Gastroesophageal sphincter (tissue), 4 donors: ENCODE measurements around the gene CFAP92. TPM values are rescaled to one million over a fixed set of nuclear protein-coding genes. Genes with fewer than 3 reads are reported as not detected.

ENCODE experiments used
- ATAC-seq: fragments of 150-250 bp; one replicate; pipeline ENCODE4 v1.9.1; 2016; ENCODE audit warnings: mild to moderate bottlenecking, moderate library complexity
- H3K27ac ChIP-seq, 4 donors: fragments of 200-600 bp; sonication (generic) in 3 of 4; 1 replicate in 3 of 4; 2 replicates in 1 of 4; pipeline ENCODE4 v1.5.1; 2016 to 2019
- H3K27me3 ChIP-seq: fragments of 200-600 bp; sonication (generic); one replicate; pipeline ENCODE4 v1.5.1; 2019
- H3K36me3 ChIP-seq, 2 donors: fragments of 200-600 bp; sonication (generic); one replicate each; pipeline ENCODE4 v1.5.1; 2019; ENCODE audit warnings: control low read depth in 1 of 2
- H3K4me1 ChIP-seq, 3 donors: fragments of 200-600 bp; sonication (generic); 1 replicate in 2 of 3; 2 replicates in 1 of 3; pipeline ENCODE4 v1.5.1; 2016 to 2019; ENCODE audit warnings: control low read depth in 2 of 3
- H3K4me3 ChIP-seq, 2 donors: fragments of 200-600 bp; sonication (generic); one replicate each; pipeline ENCODE4 v1.5.1; 2019; ENCODE audit warnings: mild to moderate bottlenecking in 1 of 2, moderate library complexity in 1 of 2
- H3K9me3 ChIP-seq, 3 donors: fragments of 200-600 bp; sonication (generic); one replicate each; pipeline ENCODE4 v1.5.1; 2017 to 2019; ENCODE audit warnings: control low read depth in 2 of 3
- EP300 ChIP-seq: sonication (generic); formaldehyde crosslinking; IDR thresholded peaks from one replicate; pipeline ENCODE4 v1.6.1; 2017; ENCODE audit warnings: antibody characterized with exemption, mild to moderate bottlenecking
- POLR2A ChIP-seq, 2 donors: fragments of 450-650 bp; IDR thresholded peaks; one replicate each; pipeline ENCODE4 v1.6.1; 2017; ENCODE audit warnings: antibody characterized with exemption in 2 of 2, mild to moderate bottlenecking in 2 of 2, moderate library complexity in 1 of 2
- POLR2AphosphoS5 ChIP-seq: sonication (generic); formaldehyde crosslinking; IDR thresholded peaks from one replicate; pipeline ENCODE4 v1.6.1; 2017; ENCODE audit warnings: antibody characterized with exemption
- WGBS, 2 donors: methylation state at CpG; one replicate each; pipeline ENCODE4 v1.1.5; 2018; ENCODE audit warnings: low coverage in 1 of 2; 5-methylcytosine and 5-hydroxymethylcytosine counted together
- total RNA-seq, 4 donors: library from RNA; depleted of rRNA; stranded (reverse); fragments of >200 nt; gene quantifications; one replicate each; pipeline ENCODE4 v1.1.0, GENCODE V29; 2016
- TF ChIP-seq, protein P1 (sequence below), 4 experiments: fragments of 200-600 bp in 2 of 4; fragments of 450-650 bp in 2 of 4; sonication (generic) in 1 of 4; IDR thresholded peaks; one replicate each; pipeline ENCODE4 v1.5.1; 2017 to 2019; ENCODE audit warnings: antibody characterized with exemption in 4 of 4, mild to moderate bottlenecking in 2 of 4, moderate library complexity in 2 of 4

Gene CFAP92
- total RNA-seq, 4 donors from 2014 or later, result 0.96 to 3.3 (median 2.3) TPM

- no peaks in the 10 kb centered on the region for H3K36me3 ChIP-seq
- TF ChIP-seq POLR2A (IDR thresholded peaks at IDR 0.05), result no peak
- TF ChIP-seq POLR2AphosphoS5, result no peak
- TF ChIP-seq EP300, result no peak
- no peak for ATAC-seq
Measured at GRCh38 chr3:128988286-128988685, 5.6 kb downstream of the CFAP92 start.

DNA sequence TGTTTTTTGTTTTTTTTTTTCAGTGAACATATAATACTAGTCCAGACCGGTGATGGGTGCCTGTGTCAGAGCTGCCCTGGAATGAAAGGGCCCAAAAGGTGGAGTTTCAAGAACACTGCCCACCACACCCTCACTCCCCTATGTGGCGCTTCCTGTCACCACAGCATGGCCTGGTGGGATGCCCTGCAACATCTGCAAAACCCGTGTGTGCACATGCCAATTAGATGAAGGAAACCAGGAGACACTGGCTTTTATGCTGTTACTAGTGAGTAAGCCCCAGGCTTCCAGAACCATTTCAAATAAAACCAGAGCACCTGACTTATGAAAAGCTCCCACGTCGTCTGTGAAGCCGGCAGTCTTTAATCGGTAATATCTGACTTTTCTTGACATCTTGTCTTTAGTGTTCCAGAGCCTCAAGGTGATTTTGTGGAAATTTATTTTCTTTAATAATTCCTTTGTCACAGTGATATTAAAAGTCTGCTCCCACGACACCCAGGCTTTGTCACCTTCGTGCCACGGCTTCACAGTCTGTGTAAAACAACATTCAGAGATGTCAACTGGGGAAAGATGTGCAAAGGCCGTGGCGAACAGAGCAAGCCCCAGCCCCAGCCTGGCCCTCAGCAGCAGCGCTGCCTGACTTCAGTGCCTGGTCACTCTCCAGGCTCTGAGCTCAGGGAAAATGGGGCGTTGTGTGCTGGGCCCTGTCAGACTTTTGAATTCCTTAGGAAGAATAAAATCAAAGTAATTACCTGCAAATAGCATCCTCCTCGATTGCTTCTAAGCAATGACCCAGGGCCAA, 6.4 kb downstream of the CFAP92 start:
- 86 to 93% methylated on average over 6 to 10 of the region's 15 CpGs for WGBS, 2 donors
- no peak overlapping the region for H3K4me3 ChIP-seq
- no peaks in the 10 kb centered on the region for H3K4me1 ChIP-seq
- ATAC-seq, result no peak
- H3K36me3 ChIP-seq, result no peaks in the 10 kb centered on the region
- H3K27me3 ChIP-seq, result no peaks in the 10 kb centered on the region
- no peak overlapping the region for H3K27ac ChIP-seq
- H3K9me3 ChIP-seq, result no peaks in the 10 kb centered on the region
- TF ChIP-seq POLR2AphosphoS5 (no peak), EP300 (no peak), POLR2A (IDR thresholded peaks at IDR 0.05) (no peak)
- TF ChIP-seq, protein P1, sequence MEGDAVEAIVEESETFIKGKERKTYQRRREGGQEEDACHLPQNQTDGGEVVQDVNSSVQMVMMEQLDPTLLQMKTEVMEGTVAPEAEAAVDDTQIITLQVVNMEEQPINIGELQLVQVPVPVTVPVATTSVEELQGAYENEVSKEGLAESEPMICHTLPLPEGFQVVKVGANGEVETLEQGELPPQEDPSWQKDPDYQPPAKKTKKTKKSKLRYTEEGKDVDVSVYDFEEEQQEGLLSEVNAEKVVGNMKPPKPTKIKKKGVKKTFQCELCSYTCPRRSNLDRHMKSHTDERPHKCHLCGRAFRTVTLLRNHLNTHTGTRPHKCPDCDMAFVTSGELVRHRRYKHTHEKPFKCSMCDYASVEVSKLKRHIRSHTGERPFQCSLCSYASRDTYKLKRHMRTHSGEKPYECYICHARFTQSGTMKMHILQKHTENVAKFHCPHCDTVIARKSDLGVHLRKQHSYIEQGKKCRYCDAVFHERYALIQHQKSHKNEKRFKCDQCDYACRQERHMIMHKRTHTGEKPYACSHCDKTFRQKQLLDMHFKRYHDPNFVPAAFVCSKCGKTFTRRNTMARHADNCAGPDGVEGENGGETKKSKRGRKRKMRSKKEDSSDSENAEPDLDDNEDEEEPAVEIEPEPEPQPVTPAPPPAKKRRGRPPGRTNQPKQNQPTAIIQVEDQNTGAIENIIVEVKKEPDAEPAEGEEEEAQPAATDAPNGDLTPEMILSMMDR (IDR thresholded peaks at IDR 0.05), result no peak

More at GRCh38 chr3:128988286-128988685, 5.6 kb downstream of the CFAP92 start:
- 83 to 93% methylated on average over 1 to 7 of the region's 8 CpGs for WGBS, 2 donors
- Histone ChIP-seq H3K4me1 (peaks cover 0 to 4% (median 0%) of the 10 kb centered on the region in 3 donors), H3K9me3 (no peaks in the 10 kb centered on the region), H3K27ac (no peak overlapping the region), H3K27me3 (no peaks in the 10 kb centered on the region), H3K4me3 (no peak overlapping the region)

DNA sequence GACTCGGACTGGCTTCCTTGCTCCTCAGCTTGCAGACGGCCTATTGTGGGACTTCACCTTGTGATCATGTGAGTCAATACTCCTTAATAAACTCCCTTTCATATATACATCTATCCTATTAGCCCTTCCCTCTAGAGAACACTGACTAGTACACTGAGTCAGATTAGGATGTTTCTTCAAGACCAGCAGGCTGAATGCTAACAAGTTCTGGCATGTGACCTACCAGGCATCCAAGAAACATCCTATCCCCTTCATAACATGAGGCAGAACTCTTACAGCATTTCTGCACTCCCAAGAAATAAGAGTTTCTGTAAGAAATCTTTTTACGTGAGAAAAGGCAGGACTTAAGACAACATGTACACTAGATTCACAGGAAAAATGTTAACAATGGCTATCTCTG, 9.3 kb downstream of the CFAP92 start:
- TF ChIP-seq POLR2A (IDR thresholded peaks at IDR 0.05) (no peak), POLR2AphosphoS5 (no peak), EP300 (no peak)
- TF ChIP-seq, protein P1 (IDR thresholded peaks at IDR 0.05), result no peak
- Histone ChIP-seq H3K9me3 (no peaks in the 10 kb centered on the region), H3K4me1 (no peaks in the 10 kb centered on the region), H3K27ac (no peak overlapping the region), H3K36me3 (no peaks in the 10 kb centered on the region), H3K4me3 (no peak overlapping the region), H3K27me3 (no peaks in the 10 kb centered on the region)
- no peak for ATAC-seq
- WGBS, 2 donors, result 74 to 86% methylated on average over 3 of the region's 3 CpGs

DNA sequence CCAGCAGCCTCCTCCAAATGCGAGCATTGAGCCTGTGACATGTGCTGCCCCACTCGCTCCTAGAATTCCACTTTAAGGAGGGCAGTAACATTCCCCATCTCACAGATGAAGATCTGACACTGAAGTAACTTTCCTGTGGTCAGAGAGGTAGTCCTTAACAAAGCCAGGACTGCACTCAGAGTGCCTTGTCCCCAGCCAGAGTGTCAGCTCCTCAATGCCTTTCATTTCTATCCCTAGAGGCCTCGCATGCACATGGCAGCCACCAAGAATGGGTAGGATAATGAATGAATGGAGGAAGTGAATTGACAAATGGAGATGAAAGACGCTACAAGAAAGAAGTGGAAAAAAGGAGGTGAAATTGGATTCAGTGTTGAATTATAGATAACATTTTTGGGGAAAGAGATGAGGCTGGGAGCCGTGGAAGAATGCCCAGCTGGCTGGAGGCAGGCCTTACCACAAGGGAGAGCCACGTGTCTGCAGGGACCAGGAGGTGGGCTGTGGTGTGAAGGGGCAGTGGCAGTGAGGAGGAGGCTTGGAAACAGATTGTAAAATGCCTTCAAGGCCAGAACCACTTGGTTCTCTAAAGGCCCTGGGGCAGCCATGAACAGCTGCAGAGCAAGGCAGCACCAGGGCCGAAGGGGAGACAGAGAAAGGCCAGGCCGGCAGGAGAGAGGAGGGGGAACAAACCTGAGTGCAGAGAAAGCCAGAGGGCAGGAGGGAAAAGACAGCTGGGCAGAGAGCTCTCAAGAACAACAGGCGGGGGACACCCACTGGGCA, 10.4 kb downstream of the CFAP92 start:
- no peaks in the 10 kb centered on the region for H3K9me3 ChIP-seq
- H3K36me3 ChIP-seq, result no peaks in the 10 kb centered on the region
- ATAC-seq, result no peak
- H3K27me3 ChIP-seq, result no peaks in the 10 kb centered on the region
- no peak overlapping the region for H3K27ac ChIP-seq
- H3K4me1 ChIP-seq, result no peaks in the 10 kb centered on the region
- TF ChIP-seq POLR2A (IDR thresholded peaks at IDR 0.05) (no peak), POLR2AphosphoS5 (no peak), EP300 (no peak)
- TF ChIP-seq, protein P1 (IDR thresholded peaks at IDR 0.05), result no peak
- no peak overlapping the region for H3K4me3 ChIP-seq
- 82 to 90% methylated on average over 7 to 9 of the region's 9 CpGs for WGBS, 2 donors

DNA sequence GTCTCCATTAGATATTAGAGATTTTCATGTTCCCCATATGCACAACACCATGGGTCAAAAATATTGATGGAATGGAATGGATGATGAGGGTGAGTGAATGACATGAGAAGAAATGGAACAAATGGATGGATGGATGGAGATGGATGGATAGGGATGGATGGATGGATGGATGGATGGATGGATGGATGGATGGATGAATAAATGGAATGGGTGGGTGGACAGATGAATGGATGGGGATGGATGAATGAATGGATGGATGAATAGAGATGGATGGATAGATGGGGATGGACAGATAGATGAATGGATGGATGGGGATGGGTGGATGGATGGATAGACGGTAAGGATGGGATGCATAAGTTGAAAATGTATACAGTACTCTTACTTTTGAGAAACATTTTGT, 18.6 kb downstream of the CFAP92 start:
- WGBS, 2 donors, result 100% methylated on average over 1 of the region's 1 CpG
- H3K27ac ChIP-seq, result no peak overlapping the region
- H3K36me3 ChIP-seq, result no peaks in the 10 kb centered on the region
- no peaks in the 10 kb centered on the region for H3K27me3 ChIP-seq
- H3K4me3 ChIP-seq, result no peak overlapping the region
- ATAC-seq, result no peak
- TF ChIP-seq EP300 (no peak), POLR2A (IDR thresholded peaks at IDR 0.05) (no peak), POLR2AphosphoS5 (no peak)
- TF ChIP-seq, protein P1 (IDR thresholded peaks at IDR 0.05), result no peak
- H3K4me1 ChIP-seq, result peaks cover 0 to 33% (median 0%) of the 10 kb centered on the region in 3 donors
- no peaks in the 10 kb centered on the region for H3K9me3 ChIP-seq
